ENCODE results near the gene SERPINI1. TPM values are rescaled to one million over a fixed set of nuclear protein-coding genes. Genes with fewer than 3 reads are reported as not detected.

The SERPINI1 gene
- polyA plus RNA-seq, 1 experiment, result 0.91 TPM

- Histone ChIP-seq H3K36me3 (ENCODE audit: control insufficient read depth, insufficient read depth, low read length) (no peaks in the 10 kb centered on the region), H3K4me3 (ENCODE audit: low read depth, low read length) (no peak overlapping the region), H3K27me3 (ENCODE audit: control insufficient read depth, insufficient read depth, low read length) (no peaks in the 10 kb centered on the region)
- ChIA-PET POLR2A (no interaction called here), CTCF (no interaction called here)
- no peak for TF ChIP-seq CTCF (IDR thresholded peaks at IDR 0.05; ENCODE audit: insufficient read depth, low read depth, low read length)
- DNase-seq (ENCODE audit: low read depth), result no peak
Observed at GRCh38 chr3:167738037-167738436, 2.5 kb downstream of the SERPINI1 start.

- no peak for DNase-seq (ENCODE audit: low read depth)
- H3K36me3 ChIP-seq (ENCODE audit: control insufficient read depth, insufficient read depth, low read length), result no peaks in the 10 kb centered on the region
- no peak overlapping the region for H3K4me3 ChIP-seq (ENCODE audit: low read depth, low read length)
- ChIA-PET POLR2A (no interaction called here), CTCF (no interaction called here)
- no peak for TF ChIP-seq CTCF (IDR thresholded peaks at IDR 0.05; ENCODE audit: insufficient read depth, low read depth, low read length)
- no peaks in the 10 kb centered on the region for H3K27me3 ChIP-seq (ENCODE audit: control insufficient read depth, insufficient read depth, low read length)
Observed at GRCh38 chr3:167739190-167739810, 3.8 kb downstream of the SERPINI1 start.

- ChIA-PET CTCF (interaction anchor here (1.0 to 2.1 kb wide), 4 partner anchors 11 to 360 kb away, joined by 3 to 17 read pairs (median 6); partner anchors contain the start of gene ZBBX), POLR2A (no interaction called here)
- H3K36me3 ChIP-seq (ENCODE audit: control insufficient read depth, insufficient read depth, low read length), result no peaks in the 10 kb centered on the region
- H3K27me3 ChIP-seq (ENCODE audit: control insufficient read depth, insufficient read depth, low read length), result no peaks in the 10 kb centered on the region
- no peak for DNase-seq (ENCODE audit: low read depth)
- H3K4me3 ChIP-seq (ENCODE audit: low read depth, low read length), result no peak overlapping the region
- TF ChIP-seq CTCF (IDR thresholded peaks at IDR 0.05; ENCODE audit: insufficient read depth, low read depth, low read length), result peak; percentile 58
Observed at GRCh38 chr3:167740961-167741587, 5.6 kb downstream of the SERPINI1 start.

GRCh38 chr3:167742338-167742737 lies 6.8 kb downstream of the SERPINI1 start:
- no peak for DNase-seq (ENCODE audit: low read depth)
- TF ChIP-seq CTCF (IDR thresholded peaks at IDR 0.05; ENCODE audit: insufficient read depth, low read depth, low read length), result no peak
- Histone ChIP-seq H3K36me3 (ENCODE audit: control insufficient read depth, insufficient read depth, low read length) (no peaks in the 10 kb centered on the region), H3K27me3 (ENCODE audit: control insufficient read depth, insufficient read depth, low read length) (no peaks in the 10 kb centered on the region), H3K4me3 (ENCODE audit: low read depth, low read length) (no peak overlapping the region)
- ChIA-PET POLR2A (no interaction called here), CTCF (interaction anchor here (2.0 kb wide), 1 partner anchor 10 kb away, joined by 7 read pairs; no protein-coding TSS in a partner anchor)

- H3K27me3 ChIP-seq (ENCODE audit: control insufficient read depth, insufficient read depth, low read length), result no peaks in the 10 kb centered on the region
- ChIA-PET POLR2A (no interaction called here), CTCF (no interaction called here)
- TF ChIP-seq CTCF (IDR thresholded peaks at IDR 0.05; ENCODE audit: insufficient read depth, low read depth, low read length), result no peak
- no peak overlapping the region for H3K4me3 ChIP-seq (ENCODE audit: low read depth, low read length)
- no peak for DNase-seq (ENCODE audit: low read depth)
- no peaks in the 10 kb centered on the region for H3K36me3 ChIP-seq (ENCODE audit: control insufficient read depth, insufficient read depth, low read length)
Observed at GRCh38 chr3:167743799-167744198, 8.3 kb downstream of the SERPINI1 start.
